Measurements from ENCODE around the gene GRIK4. TPM values are rescaled to one million over a fixed set of nuclear protein-coding genes. Genes with fewer than 3 reads are reported as not detected.
"Not testable (repeated sequence)": the region's sequence is repeated elsewhere in the genome, so short reads cannot be mapped to it uniquely, and the experiment has no call there.

The GRIK4 gene
- polyA plus RNA-seq, 1 of the 3 experiments (the other 2 are of a cell fraction): 0.03 TPM

GRCh38 chr11:120501976-120502755 lies 9.4 kb upstream of the GRIK4 start (continued):
- TF ChIP-seq REST (IDR thresholded peaks at IDR 0.05; ENCODE audit: low read depth, low read length) (no peak), RAD21 (IDR thresholded peaks at IDR 0.05; ENCODE audit: low read length) (no peak), YY1 (IDR thresholded peaks at IDR 0.05; ENCODE audit: low read depth) (no peak), NFIC (IDR thresholded peaks at IDR 0.05; ENCODE audit: borderline replicate concordance) (no peak), GATA2 (CRISPR knock-in tag; IDR thresholded peaks at IDR 0.05) (no peak), MEF2A (IDR thresholded peaks at IDR 0.05; ENCODE audit: borderline replicate concordance, low read depth) (no peak), FOXM1 (IDR thresholded peaks at IDR 0.05; ENCODE audit: low read depth) (no peak), NRF1 (IDR thresholded peaks at IDR 0.05; ENCODE audit: low read depth, low read length) (no peak), FOSL2 (IDR thresholded peaks at IDR 0.05; ENCODE audit: borderline replicate concordance, low read depth) (no peak)

GRCh38 chr11:120503529-120503928 lies 8.0 kb upstream of the GRIK4 start:
- not testable (repeated sequence) for H3F3A ChIP-seq (replicated peaks; ENCODE audit: insufficient read depth); H2AFZ ChIP-seq (ENCODE audit: low read depth); H3K9ac ChIP-seq; H3K27me3 ChIP-seq (ENCODE audit: insufficient read depth); H4K20me1 ChIP-seq (ENCODE audit: insufficient read depth); H3K79me2 ChIP-seq (ENCODE audit: insufficient read depth); DNase-seq; H3K9me2 ChIP-seq; H3K4me2 ChIP-seq; H3K4me3 ChIP-seq (ENCODE audit: low read depth in 2 of 2, low read length in 1 of 2); H3K9me3 ChIP-seq; H3K27ac ChIP-seq (ENCODE audit: low read depth in 2 of 2, low read length in 1 of 2); H3K4me1 ChIP-seq (ENCODE audit: control insufficient read depth in 1 of 2, insufficient read depth in 2 of 2, low read depth in 1 of 2, low read length in 1 of 2); H3K36me3 ChIP-seq (replicated peaks in 1 of 2; ENCODE audit: control insufficient read depth in 1 of 2, insufficient read depth in 2 of 2, low read length in 1 of 2)
- ChIA-PET POLR2A (interaction anchor here (0.6 kb wide), 1 partner anchor 268 kb away, joined by 5 read pairs; no protein-coding TSS in a partner anchor), CTCF (interaction anchor here (1.4 to 4.6 kb wide), 2 partner anchors 8 to 449 kb away, joined by 3 to 42 read pairs; partner anchors contain the start of gene GRIK4)
- WGBS (ENCODE audit: low lambda C conversion rate): 76% methylated on average over 3 of the region's 3 CpGs

- no peaks in the 10 kb centered on the region for H3F3A ChIP-seq (replicated peaks; ENCODE audit: insufficient read depth)
- H3K4me2 ChIP-seq: no peak overlapping the region
- no peaks in the 10 kb centered on the region; a peak in 1 of 4 replicates for H3K4me1 ChIP-seq (ENCODE audit: control insufficient read depth in 1 of 2, insufficient read depth in 2 of 2, low read depth in 1 of 2, low read length in 1 of 2)
- no peak overlapping the region for H3K4me3 ChIP-seq (ENCODE audit: low read depth in 2 of 2, low read length in 1 of 2)
- no peak overlapping the region for H2AFZ ChIP-seq (ENCODE audit: low read depth)
- no peak for DNase-seq
- ChIA-PET POLR2A (no interaction called here), CTCF (interaction anchor here (1.1 to 2.0 kb wide), 4 partner anchors 179 to 689 kb away, joined by 3 to 6 read pairs (median 4); no protein-coding TSS in a partner anchor)
- H3K27ac ChIP-seq (ENCODE audit: low read depth in 2 of 2, low read length in 1 of 2): no peak overlapping the region
- no peaks in the 10 kb centered on the region for H3K9me3 ChIP-seq
- no peaks in the 10 kb centered on the region for H3K79me2 ChIP-seq (ENCODE audit: insufficient read depth)
- no peaks in the 10 kb centered on the region for H3K9me2 ChIP-seq
- no peak overlapping the region for H3K9ac ChIP-seq
- TF ChIP-seq RFX5 (IDR thresholded peaks at IDR 0.05; ENCODE audit: low read length): no peak
- no peak for TF ChIP-seq TEAD4 (IDR thresholded peaks at IDR 0.05; ENCODE audit: borderline replicate concordance, insufficient read depth)
- no peak for TF ChIP-seq MEF2A (IDR thresholded peaks at IDR 0.05; ENCODE audit: borderline replicate concordance, low read depth)
- TF ChIP-seq NFIC (IDR thresholded peaks at IDR 0.05; ENCODE audit: borderline replicate concordance): no peak
- no peak for TF ChIP-seq USF2 (IDR thresholded peaks at IDR 0.05; ENCODE audit: borderline replicate concordance, low read depth, low read length)
- TF ChIP-seq JUND (IDR thresholded peaks at IDR 0.05): no peak
- TF ChIP-seq RXRA (IDR thresholded peaks at IDR 0.05; ENCODE audit: borderline replicate concordance, low read depth): no peak
- TF ChIP-seq EZH2phosphoT487 (IDR thresholded peaks at IDR 0.05; ENCODE audit: borderline replicate concordance, low read depth): no peak
- TF ChIP-seq ELF1 (IDR thresholded peaks at IDR 0.05): no peak
- no peaks in the 10 kb centered on the region for H3K27me3 ChIP-seq (ENCODE audit: insufficient read depth)
- no peaks in the 10 kb centered on the region for H3K36me3 ChIP-seq (replicated peaks in 1 of 2; ENCODE audit: control insufficient read depth in 1 of 2, insufficient read depth in 2 of 2, low read length in 1 of 2)
- H4K20me1 ChIP-seq (ENCODE audit: insufficient read depth): no peaks in the 10 kb centered on the region
- 70% methylated on average over 7 of the region's 7 CpGs for WGBS (ENCODE audit: low lambda C conversion rate)
Observed at GRCh38 chr11:120505801-120506425, 5.6 kb upstream of the GRIK4 start.

All from SK-N-SH (cell line).